SU-DHL-6 (cell line): ENCODE results near the gene DOCK8.

Experiments
- CTCF ChIP-seq: fragments of 200-600 bp; sonication (generic); IDR thresholded peaks from one replicate; pipeline ENCODE4 v1.5.1; 2017; ENCODE audit warnings: antibody characterized with exemption, mild to moderate bottlenecking, low read length, moderate library complexity; ENCODE audit not compliant: insufficient read depth, poor library complexity, severe bottlenecking
- EZH2phosphoT487 ChIP-seq: fragments of 200-600 bp; sonication (generic), shearing (Covaris generic); conservative IDR thresholded peaks from 2 replicates; pipeline ENCODE4 v1.6.1; 2018; ENCODE audit warnings: mild to moderate bottlenecking, antibody characterized with exemption, low read length, moderate library complexity, mixed read lengths

GRCh38 chr9:462121-462520 is 247.5 kb downstream of the DOCK8 start:
- TF ChIP-seq CTCF (no peak), EZH2phosphoT487 (no peak)
